Type B pancreatic cell (in vitro differentiated cells): ENCODE data around the gene HNRNPA2B1. TPM values are rescaled to one million over a fixed set of nuclear protein-coding genes. Genes with fewer than 3 reads are reported as not detected.
"Not testable (repeated sequence)": the region's sequence is repeated elsewhere in the genome, so short reads cannot be mapped to it uniquely, and the experiment has no call there.

Experiments
- DNase-seq: peaks from one replicate; pipeline ENCODE4 v3.0.0; 2021; ENCODE audit warnings: mixed read lengths; ENCODE audit not compliant: unreplicated experiment; ENCODE audit errors: extremely low spot score
- H3K27ac Mint-ChIP-seq: 2 replicates; pipeline ENCODE4 v1.8.0; 2021; ENCODE audit warnings: mild to moderate bottlenecking, mixed read lengths
- H3K27me3 Mint-ChIP-seq: 2 replicates; pipeline ENCODE4 v1.8.0; 2021; ENCODE audit warnings: mixed read lengths
- H3K36me3 Mint-ChIP-seq: 2 replicates; pipeline ENCODE4 v1.8.0; 2021; ENCODE audit warnings: mixed read lengths
- H3K4me1 Mint-ChIP-seq: one replicate; pipeline ENCODE4 v1.8.0; 2021; ENCODE audit warnings: mixed read lengths; ENCODE audit not compliant: unreplicated experiment
- H3K4me3 Mint-ChIP-seq: 2 replicates; pipeline ENCODE4 v1.8.0; 2021; ENCODE audit warnings: mild to moderate bottlenecking, mixed read lengths
- H3K9me3 Mint-ChIP-seq: 2 replicates; pipeline ENCODE4 v1.8.0; 2021; ENCODE audit warnings: mixed read lengths
- CTCF ChIP-seq: fragments of 200-600 bp; sonication (generic); conservative IDR thresholded peaks from 2 replicates; pipeline ENCODE4 v1.5.0; 2021; ENCODE audit warnings: antibody characterized with exemption, mild to moderate bottlenecking
- total RNA-seq: library from RNA; stranded (reverse); gene quantifications from 2 replicates; pipeline ENCODE4 v1.2.1, GENCODE V29; 2021; ENCODE audit warnings: low replicate concordance

HNRNPA2B1 gene
- total RNA-seq, 1 donor from 2014 or later, result 733 TPM

GRCh38 chr7:26166684-26167266 lies 33.8 kb downstream of the HNRNPA2B1 start:
- no peak for TF ChIP-seq CTCF
- Mint-ChIP-seq H3K27me3 (no peaks in the 10 kb centered on the region), H3K36me3 (no peaks in the 10 kb centered on the region), H3K4me1 (peaks cover 11% of the 10 kb centered on the region), H3K9me3 (no peaks in the 10 kb centered on the region), H3K4me3 (no peak overlapping the region), H3K27ac (peak overlapping the region; percentile 1)
- DNase-seq, result no peak

GRCh38 chr7:26165950-26166683 lies 34.4 kb downstream of the HNRNPA2B1 start:
- DNase-seq, result no peak
- H3K4me1 Mint-ChIP-seq, result peaks cover 11% of the 10 kb centered on the region
- no peak overlapping the region for H3K4me3 Mint-ChIP-seq
- no peak for TF ChIP-seq CTCF
- H3K9me3 Mint-ChIP-seq, result no peaks in the 10 kb centered on the region
- no peak overlapping the region for H3K27ac Mint-ChIP-seq
- H3K36me3 Mint-ChIP-seq, result no peaks in the 10 kb centered on the region
- H3K27me3 Mint-ChIP-seq, result no peaks in the 10 kb centered on the region

GRCh38 chr7:26163804-26164203 lies 36.7 kb downstream of the HNRNPA2B1 start:
- not testable (repeated sequence) for H3K9me3 Mint-ChIP-seq, H3K36me3 Mint-ChIP-seq, H3K4me3 Mint-ChIP-seq, H3K27ac Mint-ChIP-seq, DNase-seq, H3K27me3 Mint-ChIP-seq
- H3K4me1 Mint-ChIP-seq, result peaks cover 17% of the 10 kb centered on the region

- H3K27me3 Mint-ChIP-seq, result peaks cover 15% of the 10 kb centered on the region
- no peaks in the 10 kb centered on the region for H3K9me3 Mint-ChIP-seq
- peaks cover 14% of the 10 kb centered on the region for H3K4me1 Mint-ChIP-seq
- TF ChIP-seq CTCF, result no peak
- no peaks in the 10 kb centered on the region for H3K36me3 Mint-ChIP-seq
- H3K4me3 Mint-ChIP-seq, result no peak overlapping the region
- no peak overlapping the region for H3K27ac Mint-ChIP-seq
- no peak for DNase-seq
Measured at GRCh38 chr7:26162431-26162830, 38.1 kb downstream of the HNRNPA2B1 start.

- Mint-ChIP-seq H3K27ac (no peak overlapping the region), H3K27me3 (peaks cover 22% of the 10 kb centered on the region), H3K4me1 (peaks cover 11% of the 10 kb centered on the region), H3K36me3 (no peaks in the 10 kb centered on the region), H3K4me3 (no peak overlapping the region), H3K9me3 (no peaks in the 10 kb centered on the region)
- TF ChIP-seq CTCF, result no peak
- no peak for DNase-seq
Measured at GRCh38 chr7:26160896-26161295, 39.6 kb downstream of the HNRNPA2B1 start.

- H3K4me1 Mint-ChIP-seq, result peaks cover 15% of the 10 kb centered on the region
Measured at GRCh38 chr7:26159243-26159642, 41.3 kb downstream of the HNRNPA2B1 start.

More at GRCh38 chr7:26159243-26159642, 41.3 kb downstream of the HNRNPA2B1 start:
- no peaks in the 10 kb centered on the region for H3K9me3 Mint-ChIP-seq
- no peak for TF ChIP-seq CTCF
- H3K36me3 Mint-ChIP-seq, result no peaks in the 10 kb centered on the region
- DNase-seq, result no peak
- no peak overlapping the region for H3K27ac Mint-ChIP-seq
- peaks cover 39% of the 10 kb centered on the region for H3K27me3 Mint-ChIP-seq
- no peak overlapping the region for H3K4me3 Mint-ChIP-seq
